ENCODE results near the gene FZD2.

DNA sequence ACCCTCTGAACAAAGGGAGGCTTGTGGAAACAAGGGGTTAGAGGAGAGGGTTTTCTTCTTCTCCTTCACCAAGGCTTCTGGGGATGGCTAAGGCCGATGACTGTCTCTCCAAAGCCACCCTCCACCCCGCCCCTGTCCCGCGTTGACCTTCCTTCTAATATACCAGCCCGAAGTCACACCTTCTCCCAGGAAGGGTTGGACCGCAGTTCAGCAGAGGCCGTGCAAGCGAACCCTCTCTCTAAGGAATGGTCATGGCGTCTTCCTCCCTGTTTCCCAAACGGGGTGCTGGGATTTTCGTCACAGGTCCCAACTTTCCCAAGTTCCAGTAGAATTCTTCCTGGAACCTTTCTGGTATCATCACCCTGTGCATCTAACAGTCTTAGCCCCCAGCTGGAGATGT, 49.4 kb downstream of the FZD2 start:
- TF ChIP-seq, protein P1, sequence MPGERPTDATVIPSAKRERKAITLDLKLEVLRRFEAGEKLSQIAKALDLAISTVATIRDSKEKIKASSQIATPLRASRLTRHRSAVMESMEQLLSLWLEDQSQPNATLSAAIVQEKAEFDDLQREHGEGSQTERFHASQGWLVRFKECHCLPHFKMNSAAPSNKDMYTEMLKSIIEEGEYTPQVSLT (CRISPR knock-in tag; IDR thresholded peaks at IDR 0.05; ENCODE audit: borderline replicate concordance, low read depth): no peak
- TF ChIP-seq, protein P2, sequence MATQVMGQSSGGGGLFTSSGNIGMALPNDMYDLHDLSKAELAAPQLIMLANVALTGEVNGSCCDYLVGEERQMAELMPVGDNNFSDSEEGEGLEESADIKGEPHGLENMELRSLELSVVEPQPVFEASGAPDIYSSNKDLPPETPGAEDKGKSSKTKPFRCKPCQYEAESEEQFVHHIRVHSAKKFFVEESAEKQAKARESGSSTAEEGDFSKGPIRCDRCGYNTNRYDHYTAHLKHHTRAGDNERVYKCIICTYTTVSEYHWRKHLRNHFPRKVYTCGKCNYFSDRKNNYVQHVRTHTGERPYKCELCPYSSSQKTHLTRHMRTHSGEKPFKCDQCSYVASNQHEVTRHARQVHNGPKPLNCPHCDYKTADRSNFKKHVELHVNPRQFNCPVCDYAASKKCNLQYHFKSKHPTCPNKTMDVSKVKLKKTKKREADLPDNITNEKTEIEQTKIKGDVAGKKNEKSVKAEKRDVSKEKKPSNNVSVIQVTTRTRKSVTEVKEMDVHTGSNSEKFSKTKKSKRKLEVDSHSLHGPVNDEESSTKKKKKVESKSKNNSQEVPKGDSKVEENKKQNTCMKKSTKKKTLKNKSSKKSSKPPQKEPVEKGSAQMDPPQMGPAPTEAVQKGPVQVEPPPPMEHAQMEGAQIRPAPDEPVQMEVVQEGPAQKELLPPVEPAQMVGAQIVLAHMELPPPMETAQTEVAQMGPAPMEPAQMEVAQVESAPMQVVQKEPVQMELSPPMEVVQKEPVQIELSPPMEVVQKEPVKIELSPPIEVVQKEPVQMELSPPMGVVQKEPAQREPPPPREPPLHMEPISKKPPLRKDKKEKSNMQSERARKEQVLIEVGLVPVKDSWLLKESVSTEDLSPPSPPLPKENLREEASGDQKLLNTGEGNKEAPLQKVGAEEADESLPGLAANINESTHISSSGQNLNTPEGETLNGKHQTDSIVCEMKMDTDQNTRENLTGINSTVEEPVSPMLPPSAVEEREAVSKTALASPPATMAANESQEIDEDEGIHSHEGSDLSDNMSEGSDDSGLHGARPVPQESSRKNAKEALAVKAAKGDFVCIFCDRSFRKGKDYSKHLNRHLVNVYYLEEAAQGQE (IDR thresholded peaks at IDR 0.05; ENCODE audit: borderline replicate concordance in 1 of 2, low read depth in 1 of 2, low read length in 2 of 2): no peak
